ENCODE measurements around the gene ACER3.

DNA sequence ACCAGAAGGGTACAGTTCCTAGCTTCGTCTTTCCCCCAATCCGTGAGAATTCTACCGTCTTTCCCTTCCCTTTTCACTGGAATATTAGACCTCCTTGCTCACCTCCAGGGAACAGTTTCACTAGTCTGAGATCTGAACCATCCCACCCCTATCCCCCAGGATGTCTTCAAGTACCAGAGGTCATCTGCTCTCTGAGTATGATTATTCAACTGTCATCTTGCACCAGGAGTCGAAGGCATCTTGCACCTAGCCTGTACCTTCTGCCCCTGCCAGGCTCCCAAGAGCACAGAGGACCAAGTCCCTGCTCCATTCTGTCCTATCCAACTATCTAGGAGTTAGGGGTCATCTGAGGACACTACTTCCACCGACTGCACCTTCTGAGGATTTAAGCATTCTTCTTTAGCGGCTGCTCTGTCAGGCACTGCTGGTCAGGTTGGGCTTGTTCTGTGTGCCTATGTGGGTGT, 804 bp downstream of the ACER3 start:
- TF ChIP-seq, protein P1, sequence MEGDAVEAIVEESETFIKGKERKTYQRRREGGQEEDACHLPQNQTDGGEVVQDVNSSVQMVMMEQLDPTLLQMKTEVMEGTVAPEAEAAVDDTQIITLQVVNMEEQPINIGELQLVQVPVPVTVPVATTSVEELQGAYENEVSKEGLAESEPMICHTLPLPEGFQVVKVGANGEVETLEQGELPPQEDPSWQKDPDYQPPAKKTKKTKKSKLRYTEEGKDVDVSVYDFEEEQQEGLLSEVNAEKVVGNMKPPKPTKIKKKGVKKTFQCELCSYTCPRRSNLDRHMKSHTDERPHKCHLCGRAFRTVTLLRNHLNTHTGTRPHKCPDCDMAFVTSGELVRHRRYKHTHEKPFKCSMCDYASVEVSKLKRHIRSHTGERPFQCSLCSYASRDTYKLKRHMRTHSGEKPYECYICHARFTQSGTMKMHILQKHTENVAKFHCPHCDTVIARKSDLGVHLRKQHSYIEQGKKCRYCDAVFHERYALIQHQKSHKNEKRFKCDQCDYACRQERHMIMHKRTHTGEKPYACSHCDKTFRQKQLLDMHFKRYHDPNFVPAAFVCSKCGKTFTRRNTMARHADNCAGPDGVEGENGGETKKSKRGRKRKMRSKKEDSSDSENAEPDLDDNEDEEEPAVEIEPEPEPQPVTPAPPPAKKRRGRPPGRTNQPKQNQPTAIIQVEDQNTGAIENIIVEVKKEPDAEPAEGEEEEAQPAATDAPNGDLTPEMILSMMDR (IDR thresholded peaks at IDR 0.05 in 4 of 5, conservative IDR thresholded peaks at IDR 0.05 in 1 of 5): no peak
- no peak for TF ChIP-seq POLR2A (IDR thresholded peaks at IDR 0.05)
